Right lobe of liver (tissue), 4 donors: ENCODE measurements around the gene ZNF532.

ENCODE experiments used
- POLR2A ChIP-seq: fragments of 450-650 bp; IDR thresholded peaks from one replicate; pipeline ENCODE4 v1.6.1; 2017; ENCODE audit warnings: antibody characterized with exemption, mild to moderate bottlenecking
- TF ChIP-seq, protein P1 (sequence below), 4 donors: fragments of 200-600 bp in 3 of 4; fragments of 450-650 bp in 1 of 4; IDR thresholded peaks; one replicate each; pipeline versions ENCODE4 v1.5.1 to v1.8.0; 2016 to 2022; ENCODE audit warnings: antibody characterized with exemption in 4 of 4, mild to moderate bottlenecking in 2 of 4
- donor health status: DM: no; HTN: no; CAD: no.
- donor health status: DM: no; HTN: no; CAD: no.
- donor health status: DM: no; HTN: yes; CAD: no.

DNA sequence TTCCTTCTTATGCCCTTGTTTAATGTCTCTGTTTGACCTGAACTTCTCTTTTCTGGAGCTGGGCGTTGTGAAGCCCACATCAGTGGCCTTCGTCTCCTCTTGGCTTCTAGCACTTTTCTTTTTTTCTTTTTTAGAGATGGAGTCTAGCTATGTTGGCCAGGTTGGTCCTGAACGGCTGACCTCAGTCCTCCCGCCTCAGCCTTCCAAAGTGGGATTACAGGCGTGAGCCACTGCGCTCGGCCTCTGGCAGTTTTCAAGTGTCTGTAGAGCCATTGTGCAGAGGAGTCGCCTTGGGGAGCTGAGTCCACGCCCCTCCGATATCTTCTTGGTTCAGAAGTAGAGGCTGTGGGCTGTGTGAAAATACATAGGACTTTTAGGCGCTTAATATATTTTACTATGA is 36.5 kb downstream of the ZNF532 start:
- TF ChIP-seq, protein P1, sequence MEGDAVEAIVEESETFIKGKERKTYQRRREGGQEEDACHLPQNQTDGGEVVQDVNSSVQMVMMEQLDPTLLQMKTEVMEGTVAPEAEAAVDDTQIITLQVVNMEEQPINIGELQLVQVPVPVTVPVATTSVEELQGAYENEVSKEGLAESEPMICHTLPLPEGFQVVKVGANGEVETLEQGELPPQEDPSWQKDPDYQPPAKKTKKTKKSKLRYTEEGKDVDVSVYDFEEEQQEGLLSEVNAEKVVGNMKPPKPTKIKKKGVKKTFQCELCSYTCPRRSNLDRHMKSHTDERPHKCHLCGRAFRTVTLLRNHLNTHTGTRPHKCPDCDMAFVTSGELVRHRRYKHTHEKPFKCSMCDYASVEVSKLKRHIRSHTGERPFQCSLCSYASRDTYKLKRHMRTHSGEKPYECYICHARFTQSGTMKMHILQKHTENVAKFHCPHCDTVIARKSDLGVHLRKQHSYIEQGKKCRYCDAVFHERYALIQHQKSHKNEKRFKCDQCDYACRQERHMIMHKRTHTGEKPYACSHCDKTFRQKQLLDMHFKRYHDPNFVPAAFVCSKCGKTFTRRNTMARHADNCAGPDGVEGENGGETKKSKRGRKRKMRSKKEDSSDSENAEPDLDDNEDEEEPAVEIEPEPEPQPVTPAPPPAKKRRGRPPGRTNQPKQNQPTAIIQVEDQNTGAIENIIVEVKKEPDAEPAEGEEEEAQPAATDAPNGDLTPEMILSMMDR (IDR thresholded peaks at IDR 0.05), result no peak
- TF ChIP-seq POLR2A, result no peak
